Mesodermal cell (in vitro differentiated cells): ENCODE measurements around the gene LRWD1. TPM values are rescaled to one million over a fixed set of nuclear protein-coding genes. Genes with fewer than 3 reads are reported as not detected.

Experiments
- H3K27ac ChIP-seq: 2 replicates; pipeline ENCODE4 v1.7.0; 2013; ENCODE audit warnings: mild to moderate bottlenecking, low read depth, low read length, moderate library complexity; ENCODE audit not compliant: severe bottlenecking
- H3K36me3 ChIP-seq: 2 replicates; pipeline ENCODE4 v1.7.1; 2013; ENCODE audit warnings: mild to moderate bottlenecking, low read length, moderate library complexity; ENCODE audit not compliant: control insufficient read depth, insufficient read depth
- H3K4me1 ChIP-seq: one replicate; pipeline ENCODE4 v1.7.1; 2013; ENCODE audit warnings: mild to moderate bottlenecking, low read length; ENCODE audit not compliant: insufficient read depth, control insufficient read depth, poor library complexity, severe bottlenecking
- H3K4me3 ChIP-seq: 2 replicates; pipeline ENCODE4 v1.7.0; 2013; ENCODE audit warnings: low read length, control low read depth, mild to moderate bottlenecking; ENCODE audit not compliant: insufficient read depth, poor library complexity, severe bottlenecking; ENCODE audit errors: extremely low read depth
- H3K9me3 ChIP-seq: 2 replicates; pipeline ENCODE4 v1.7.1; 2013; ENCODE audit warnings: mild to moderate bottlenecking, low read length, moderate library complexity; ENCODE audit not compliant: control insufficient read depth
- WGBS, 2 experiments: methylation state at CpG; one replicate each; pipeline ENCODE4 v1.1.5; 2013; ENCODE audit warnings: missing lambda C conversion rate in 2 of 2; ENCODE audit not compliant: insufficient coverage in 2 of 2; 5-methylcytosine and 5-hydroxymethylcytosine counted together
- polyA plus RNA-seq, 2 experiments: library from polyadenylated mRNA; stranded (reverse); fragments of 50-300 nt; gene quantifications; one replicate each; pipeline ENCODE4 v1.2.3, GENCODE V29; 2013

Gene LRWD1
- 19.5 TPM for polyA plus RNA-seq (2013, experiment 1 of 2)
- polyA plus RNA-seq (2013, experiment 2 of 2) = 15.8 TPM

GRCh38 chr7:102464577-102465280 is at the start of gene LRWD1, which contains the start of gene ALKBH4:
TSS of gene LRWD1 (plus strand) at chr7:102464984. CDS start at chr7:102465081, 97 bp downstream.
TSS of gene ALKBH4 (minus strand) at chr7:102464863. CDS start at chr7:102464836, 27 bp downstream.
- 0% methylated on average over 67 to 69 of the region's 81 CpGs for WGBS, 2 experiments
- Histone ChIP-seq H3K36me3 (peaks cover 16% of the 10 kb centered on the region), H3K4me1 (peaks cover 5% of the 10 kb centered on the region), H3K9me3 (no peaks in the 10 kb centered on the region), H3K27ac (peak within 1 kb of the TSS; percentile 73), H3K4me3 (peak within 1 kb of the TSS; percentile 93)

GRCh38 chr7:102415685-102416225 is 49.0 kb upstream of the LRWD1 start:
- 98 to 99% methylated on average over 12 of the region's 12 CpGs for WGBS, 2 experiments
- Histone ChIP-seq H3K4me1 (no peaks in the 10 kb centered on the region), H3K36me3 (peaks cover 96% of the 10 kb centered on the region), H3K9me3 (no peaks in the 10 kb centered on the region), H3K27ac (no peak overlapping the region), H3K4me3 (no peak overlapping the region)

GRCh38 chr7:102416406-102416805 is 48.4 kb upstream of the LRWD1 start:
- no peak overlapping the region for H3K27ac ChIP-seq
- H3K9me3 ChIP-seq = no peaks in the 10 kb centered on the region
- no peaks in the 10 kb centered on the region for H3K4me1 ChIP-seq
- WGBS, 2 experiments = 100% methylated on average over 4 to 5 of the region's 6 CpGs
- peaks cover 96% of the 10 kb centered on the region for H3K36me3 ChIP-seq
- no peak overlapping the region for H3K4me3 ChIP-seq

- 100% methylated on average over 2 of the region's 3 CpGs; no CpG with 5 or more reads in 1 of the 2 experiments for WGBS, 2 experiments
- Histone ChIP-seq H3K4me1 (no peaks in the 10 kb centered on the region), H3K4me3 (no peak overlapping the region), H3K9me3 (no peaks in the 10 kb centered on the region), H3K36me3 (peaks cover 94% of the 10 kb centered on the region), H3K27ac (no peak overlapping the region)
Measured at GRCh38 chr7:102417105-102417504, 47.7 kb upstream of the LRWD1 start.

- Histone ChIP-seq H3K36me3 (peaks cover 90% of the 10 kb centered on the region), H3K4me1 (peaks cover under 1% of the 10 kb centered on the region), H3K9me3 (no peaks in the 10 kb centered on the region), H3K27ac (no peak overlapping the region), H3K4me3 (no peak overlapping the region)
- WGBS, 2 experiments = 98 to 100% methylated on average over 3 to 5 of the region's 5 CpGs
Measured at GRCh38 chr7:102418592-102418991, 46.2 kb upstream of the LRWD1 start.

- Histone ChIP-seq H3K27ac (no peak overlapping the region), H3K4me1 (peaks cover 12% of the 10 kb centered on the region), H3K9me3 (no peaks in the 10 kb centered on the region), H3K36me3 (peaks cover 84% of the 10 kb centered on the region), H3K4me3 (no peak overlapping the region)
- 96 to 100% methylated on average over 3 of the region's 10 CpGs for WGBS, 2 experiments
Measured at GRCh38 chr7:102421706-102422240, 43.0 kb upstream of the LRWD1 start.

- Histone ChIP-seq H3K9me3 (no peaks in the 10 kb centered on the region), H3K27ac (no peak overlapping the region), H3K4me3 (no peak overlapping the region), H3K4me1 (peaks cover 12% of the 10 kb centered on the region), H3K36me3 (peaks cover 77% of the 10 kb centered on the region)
- WGBS, 2 experiments = 72 to 82% methylated on average over 4 to 5 of the region's 12 CpGs
Measured at GRCh38 chr7:102424129-102424551, 40.6 kb upstream of the LRWD1 start.

GRCh38 chr7:102424787-102425218 is 40.0 kb upstream of the LRWD1 start:
- peaks cover 12% of the 10 kb centered on the region for H3K4me1 ChIP-seq
- no peak overlapping the region for H3K4me3 ChIP-seq
- 94 to 95% methylated on average over 10 to 13 of the region's 13 CpGs for WGBS, 2 experiments
- peaks cover 71% of the 10 kb centered on the region for H3K36me3 ChIP-seq
- H3K9me3 ChIP-seq = no peaks in the 10 kb centered on the region
- no peak overlapping the region for H3K27ac ChIP-seq

- Histone ChIP-seq H3K9me3 (no peaks in the 10 kb centered on the region), H3K36me3 (peaks cover 62% of the 10 kb centered on the region), H3K27ac (no peak overlapping the region), H3K4me3 (no peak overlapping the region), H3K4me1 (peaks cover 12% of the 10 kb centered on the region)
- 78 to 86% methylated on average over 21 to 25 of the region's 25 CpGs for WGBS, 2 experiments
Measured at GRCh38 chr7:102425639-102426267, 39.0 kb upstream of the LRWD1 start.

- Histone ChIP-seq H3K9me3 (no peaks in the 10 kb centered on the region), H3K4me1 (peaks cover 12% of the 10 kb centered on the region), H3K27ac (no peak overlapping the region), H3K4me3 (no peak overlapping the region), H3K36me3 (peaks cover 56% of the 10 kb centered on the region)
- 94 to 95% methylated on average over 12 to 14 of the region's 16 CpGs for WGBS, 2 experiments
Measured at GRCh38 chr7:102426268-102427018, 38.3 kb upstream of the LRWD1 start.
